Lung microvascular endothelial cell (primary cell): ENCODE measurements around the gene ANKUB1. TPM values are rescaled to one million over a fixed set of nuclear protein-coding genes. Genes with fewer than 3 reads are reported as not detected.
A peak's percentile ranks its signal among the peaks of the same experiment; 100 is the strongest.
"Not testable (repeated sequence)": the region's sequence is repeated elsewhere in the genome, so short reads cannot be mapped to it uniquely, and the experiment has no call there.

Experiments used
- DNase-seq, 2 donors: peaks; one replicate each; pipeline versions ENCODE4 v3.0.0 to v3.0.0-alpha.2; 2010; ENCODE audit warnings: low read depth in 2 of 2
- total RNA-seq: library from RNA; depleted of rRNA; stranded (reverse); fragments of >200 nt; gene quantifications from 2 replicates; pipeline ENCODE4 v1.2.1, GENCODE V29; 2014

ANKUB1 gene
- not detected in 2 replicates for total RNA-seq

DNA sequence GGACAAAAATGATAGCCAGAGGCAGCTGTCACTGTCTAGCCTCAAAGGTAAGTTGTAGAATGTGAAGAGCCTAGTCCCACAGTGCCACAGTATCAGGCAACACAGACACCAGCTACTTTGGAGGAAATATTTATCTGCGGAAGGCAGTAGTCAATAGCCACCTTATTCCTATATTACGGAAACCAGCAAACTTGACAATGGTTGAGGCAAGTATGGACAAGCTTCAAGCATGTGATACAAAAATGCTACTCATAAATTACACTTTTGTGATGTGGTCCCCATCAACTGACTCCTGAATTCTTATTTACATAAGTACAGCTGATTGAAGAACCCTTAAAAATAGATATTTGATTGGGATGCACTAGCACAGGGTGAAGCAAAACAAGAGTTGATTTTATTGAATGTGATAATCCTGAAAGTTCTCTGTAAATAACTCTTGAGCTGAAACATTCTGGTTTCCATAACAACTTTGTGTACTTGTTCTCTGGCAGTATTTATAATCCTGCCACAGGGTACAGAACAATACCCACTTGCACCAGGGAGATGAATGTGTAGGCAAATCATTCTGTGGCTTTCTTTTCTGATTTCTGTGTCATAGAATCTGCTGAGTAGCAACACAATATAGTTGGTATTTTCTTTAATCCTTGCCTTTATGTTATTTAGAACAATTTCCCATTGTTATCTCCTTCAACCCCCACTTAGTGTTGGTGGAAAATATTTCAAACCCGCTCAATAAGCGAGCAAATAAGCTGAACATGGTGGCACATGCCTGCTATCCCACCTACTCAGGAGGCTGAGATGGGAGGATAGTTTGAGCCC is at the start of gene ANKUB1:
Gene ANKUB1, minus strand, starts transcription at position 103 of the 819 bp plus-strand sequence. CDS start 188 bp downstream, outside the sequence.
- no peak for DNase-seq

GRCh38 chr3:149839896-149840295 is 47.5 kb upstream of the ANKUB1 start:
- DNase-seq, result no peak

DNA sequence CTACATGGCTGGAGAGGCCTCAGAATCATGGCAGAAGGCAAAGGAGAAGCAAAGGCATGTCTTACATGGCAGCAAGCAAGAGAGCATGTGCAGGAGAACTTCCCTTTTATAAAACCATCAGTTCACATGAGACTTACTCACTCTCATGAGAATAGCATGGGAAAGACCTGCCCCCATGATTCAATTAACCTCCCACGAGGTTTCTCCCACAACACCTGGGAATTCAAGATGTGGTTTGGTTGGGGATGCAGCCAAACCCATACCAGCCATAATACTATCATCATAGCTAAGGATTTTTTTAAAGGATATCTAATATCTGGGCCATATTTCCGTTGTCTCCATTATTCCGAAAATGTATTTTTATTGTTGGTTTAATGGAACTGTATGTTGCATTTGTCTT is 47.1 kb upstream of the ANKUB1 start:
- not testable (repeated sequence) for DNase-seq

GRCh38 chr3:149838491-149838890 is 46.1 kb upstream of the ANKUB1 start:
- not testable (repeated sequence) for DNase-seq

DNA sequence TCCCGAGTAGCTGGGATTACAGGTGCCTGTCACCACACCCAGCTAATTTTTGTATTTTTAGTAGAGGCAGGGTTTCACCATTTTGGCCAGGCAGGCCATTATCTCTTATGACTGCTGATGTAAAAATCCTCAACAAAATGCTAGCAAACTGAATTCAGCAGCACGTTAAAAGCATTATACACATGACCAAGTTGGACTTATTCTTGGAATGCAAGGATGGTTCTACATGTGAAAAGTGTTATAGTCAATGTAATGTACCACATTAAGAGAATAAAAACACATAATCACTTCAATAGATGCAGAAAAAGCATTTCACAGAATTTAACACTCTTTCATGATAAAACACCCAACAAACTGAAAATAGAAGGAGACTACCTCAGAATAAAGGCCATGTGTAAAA is 40.9 kb upstream of the ANKUB1 start:
- DNase-seq, result no peak

GRCh38 chr3:149832086-149832485 is 39.7 kb upstream of the ANKUB1 start:
- DNase-seq, result no peak

DNA sequence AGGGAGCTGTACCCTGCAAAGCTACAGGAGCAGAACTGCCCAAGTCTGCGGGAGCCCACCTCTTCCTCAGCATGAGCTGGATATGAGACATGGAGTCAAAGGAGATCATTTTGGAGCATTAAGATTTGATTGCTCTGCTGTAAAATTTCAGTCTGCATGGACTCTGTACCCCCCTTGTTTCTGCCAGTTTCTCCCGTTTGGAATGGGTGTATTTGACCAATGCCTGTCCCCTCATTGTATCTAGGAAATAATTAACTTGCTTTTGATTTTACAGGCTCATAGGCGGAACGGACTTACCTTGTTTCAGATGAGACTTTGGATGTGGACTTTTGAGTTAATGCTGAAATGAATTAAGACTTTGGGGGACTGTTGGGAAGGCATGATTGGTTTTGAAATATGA is 39.0 kb upstream of the ANKUB1 start:
- no peak for DNase-seq

DNA sequence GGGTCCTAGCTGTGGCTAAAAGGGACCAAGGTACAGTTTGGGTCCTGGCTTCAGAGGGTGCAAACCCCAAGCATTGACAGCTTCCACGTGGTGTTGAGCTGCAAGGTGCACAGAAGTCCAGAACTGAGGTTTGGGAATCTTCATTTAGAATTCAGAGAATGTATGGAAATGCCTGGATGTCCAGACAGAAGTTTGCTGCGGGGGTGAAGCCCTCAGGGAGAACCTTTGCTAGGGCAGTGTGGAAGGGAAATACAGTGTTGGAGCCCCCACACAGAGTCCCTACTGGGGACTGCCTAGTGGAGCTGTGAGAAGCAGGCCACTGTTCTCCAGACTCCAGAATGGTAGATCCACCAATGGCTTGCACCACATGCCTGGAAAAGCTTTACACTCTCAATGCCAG is 38.5 kb upstream of the ANKUB1 start:
- no peak for DNase-seq

DNA sequence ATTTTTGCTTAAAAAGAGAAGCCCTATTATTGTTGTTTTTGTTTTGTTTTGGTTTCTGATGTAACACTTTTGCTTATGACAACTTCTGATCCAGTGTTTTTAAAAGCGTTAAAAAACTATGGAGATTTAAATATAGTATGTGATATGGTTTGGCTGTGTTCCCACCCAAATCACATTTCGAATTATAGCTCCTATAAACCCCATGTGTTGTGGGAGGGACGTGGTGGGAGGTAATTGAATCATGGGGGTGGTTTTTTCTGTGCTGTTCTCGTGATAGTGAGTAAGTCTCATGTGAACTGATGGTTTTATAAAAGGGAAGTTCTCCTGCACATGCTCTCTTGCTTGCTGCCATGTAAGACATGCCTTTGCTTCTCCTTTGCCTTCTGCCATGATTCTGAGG is 37.3 kb upstream of the ANKUB1 start:
- not testable (repeated sequence) for DNase-seq

DNA sequence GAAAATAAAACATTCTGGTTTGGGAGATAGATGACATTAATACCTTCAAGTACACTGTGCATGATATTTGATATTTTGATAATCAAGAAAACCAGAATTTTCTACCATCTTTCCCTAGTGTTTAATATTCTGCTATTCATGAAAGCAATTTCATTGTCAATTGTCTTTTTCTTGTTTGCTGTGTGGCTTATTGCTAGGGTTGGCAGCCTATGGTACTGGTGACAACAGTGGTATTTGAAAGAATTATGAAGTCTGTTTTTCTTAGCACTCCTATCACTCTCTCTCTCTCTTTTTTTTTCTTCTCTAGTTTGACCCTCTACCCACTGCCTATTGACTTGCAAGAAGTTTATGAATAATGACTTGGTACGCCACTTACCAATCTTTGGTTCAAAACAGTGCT is 36.0 kb upstream of the ANKUB1 start:
- DNase-seq, result no peak

GRCh38 chr3:149826636-149827035 is 34.3 kb upstream of the ANKUB1 start:
- no peak for DNase-seq

GRCh38 chr3:149820183-149820582 is 27.8 kb upstream of the ANKUB1 start:
- no peak for DNase-seq

GRCh38 chr3:149819432-149819831 is 27.1 kb upstream of the ANKUB1 start:
- DNase-seq, result no peak

DNA sequence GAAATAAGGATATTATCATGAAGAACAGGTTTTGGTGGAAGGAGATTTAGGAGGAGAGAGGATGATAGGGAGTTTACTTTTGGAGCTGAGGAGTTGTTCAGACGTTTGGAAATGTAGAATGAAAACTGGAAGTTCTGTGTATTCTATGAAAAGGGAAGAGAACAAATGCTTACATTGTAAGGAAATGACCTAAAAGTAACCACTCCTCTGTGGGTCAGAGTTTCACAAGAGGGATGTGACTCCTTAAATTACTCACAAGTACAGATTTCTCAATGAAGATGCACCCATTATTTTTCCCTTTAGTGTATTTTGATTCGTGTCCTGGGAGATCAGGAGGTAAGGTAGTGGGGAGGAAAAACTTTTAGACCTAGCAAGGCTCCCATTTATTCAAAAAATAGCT is 24.6 kb upstream of the ANKUB1 start:
- DNase-seq, result peak in 1 of 2 donors; percentile 46

DNA sequence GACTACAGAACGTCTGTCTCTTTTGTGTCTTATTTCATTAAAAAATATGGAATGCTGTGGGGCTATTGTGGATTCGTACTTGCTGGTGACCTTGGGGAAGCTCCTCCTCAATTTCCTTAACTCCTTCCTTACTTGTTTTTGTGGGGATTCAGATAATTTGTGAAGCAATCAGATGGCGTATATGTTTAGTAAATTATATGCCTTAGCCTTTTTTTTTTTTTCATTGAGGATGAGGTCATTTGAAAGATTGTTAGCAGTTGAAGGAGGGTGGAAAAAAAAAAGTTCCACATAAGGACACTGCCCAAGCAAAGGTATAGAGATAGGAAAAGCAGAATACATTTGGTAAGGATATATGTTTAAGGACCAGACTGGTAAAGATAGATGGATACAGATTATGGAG is 24.0 kb upstream of the ANKUB1 start:
- DNase-seq, result no peak

- no peak for DNase-seq
Observed at GRCh38 chr3:149815728-149816127, 23.4 kb upstream of the ANKUB1 start.

GRCh38 chr3:149815321-149815720 is 23.0 kb upstream of the ANKUB1 start:
- no peak for DNase-seq

DNA sequence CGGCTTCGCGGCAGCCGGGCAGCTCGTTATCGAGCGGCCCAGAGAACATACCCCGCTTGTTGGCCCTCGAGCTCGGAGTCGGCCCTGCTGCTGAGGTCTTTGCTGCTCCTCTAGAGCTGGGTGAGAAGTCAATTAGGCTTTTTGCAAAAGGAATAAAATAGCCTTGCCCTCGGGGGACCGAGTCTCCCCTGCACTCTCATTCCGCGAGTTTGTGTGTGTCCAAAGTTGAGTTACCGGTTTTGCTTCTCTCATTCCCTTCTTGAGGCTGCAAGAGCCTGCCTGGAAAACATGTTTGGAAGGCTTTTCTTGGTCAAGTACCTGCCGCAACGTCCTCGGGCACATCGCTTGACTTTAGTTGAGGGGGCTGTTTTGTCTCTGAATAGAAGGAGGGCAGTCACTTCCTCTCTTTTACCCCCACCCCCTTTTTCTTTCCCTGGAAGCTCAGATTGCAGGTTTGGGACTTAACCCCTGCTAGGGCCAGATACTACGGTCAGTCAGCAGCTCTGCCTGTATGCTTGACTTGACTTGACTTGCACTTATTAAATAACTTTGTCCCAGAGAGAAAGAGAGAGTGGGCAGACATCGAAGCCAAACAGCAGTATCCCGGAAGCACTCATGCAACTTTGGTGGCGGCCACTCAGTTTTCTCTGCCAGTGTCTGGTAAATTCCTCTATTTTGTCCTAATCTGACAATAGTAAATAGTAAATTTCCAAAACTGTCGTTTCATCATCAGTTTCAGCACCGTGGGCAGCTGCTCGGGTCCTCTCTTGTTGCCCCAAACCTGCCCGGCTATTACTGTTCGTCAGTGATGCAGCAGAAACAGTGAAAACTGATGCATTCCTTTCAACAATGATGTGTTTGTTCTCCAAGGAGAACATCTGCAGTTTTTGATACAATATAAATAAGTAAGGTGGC is 21.3 kb upstream of the ANKUB1 start:
- DNase-seq, result peak; percentile 41 to 45

GRCh38 chr3:149812606-149813366 is 20.4 kb upstream of the ANKUB1 start, which contains the start of gene RNF13:
Gene RNF13 (plus strand): TSS chr3:149813215. CDS start chr3:149846027, 32,812 bp downstream.
- peak; percentile 93 to 94 for DNase-seq

- DNase-seq, result no peak
Observed at GRCh38 chr3:149812165-149812605, 19.8 kb upstream of the ANKUB1 start.

DNA sequence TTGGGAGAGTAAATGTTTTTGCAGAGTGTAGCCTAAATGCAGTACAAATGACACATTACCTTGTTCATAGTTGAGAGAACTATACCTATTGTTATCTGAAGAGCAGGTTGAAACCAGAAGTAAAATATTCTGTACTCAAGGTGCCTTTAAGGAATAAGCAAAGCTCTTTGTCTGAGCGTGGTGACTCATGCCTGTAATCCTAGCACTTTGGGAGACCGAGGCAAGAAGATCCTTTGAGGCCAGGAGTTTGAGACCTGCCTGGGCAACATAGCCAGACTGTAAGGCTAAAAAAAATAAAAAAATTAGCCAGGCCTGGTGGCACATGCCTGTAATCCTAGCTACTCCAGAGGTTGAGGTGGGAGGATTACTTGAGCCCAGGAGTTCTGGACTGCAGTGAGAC is 18.5 kb upstream of the ANKUB1 start:
- DNase-seq, result no peak
